GM12873 (cell line): Measurements from ENCODE around the gene FAM135A.

Source experiments
- CTCF ChIP-seq: IDR thresholded peaks from 2 replicates; pipeline ENCODE4 v1.5.1; 2012; ENCODE audit warnings: low read depth, mild to moderate bottlenecking, moderate library complexity, low read length, control low read depth; ENCODE audit not compliant: insufficient read depth; ENCODE audit errors: missing control alignments

FAM135A gene

GRCh38 chr6:70593118-70593486, 179.8 kb downstream of the FAM135A start:
- no peak for TF ChIP-seq CTCF

- TF ChIP-seq CTCF, result no peak
Measured at GRCh38 chr6:70599187-70599586, 185.9 kb downstream of the FAM135A start.

GRCh38 chr6:70601014-70601413, 187.7 kb downstream of the FAM135A start:
- TF ChIP-seq CTCF, result no peak

GRCh38 chr6:70604254-70604653, 190.9 kb downstream of the FAM135A start:
- TF ChIP-seq CTCF, result no peak
